WERI-Rb-1 (cell line): Measurements from ENCODE around the gene CFAP99.
"Not testable (repeated sequence)": the region's sequence is repeated elsewhere in the genome, so short reads cannot be mapped to it uniquely, and the experiment has no call there.

Source experiments
- DNase-seq: peaks from one replicate; pipeline ENCODE4 v3.0.0-alpha.2; 2020
- H3K27ac ChIP-seq: fragments of 250-450 bp; sonication (Bioruptor Pico); 2 replicates; pipeline ENCODE4 v1.5.1; 2020; ENCODE audit warnings: mild to moderate bottlenecking, moderate library complexity
- H3K27me3 ChIP-seq: fragments of 250-450 bp; sonication (Bioruptor Pico); 2 replicates; pipeline ENCODE4 v1.5.1; 2021; ENCODE audit warnings: mild to moderate bottlenecking, low read depth, moderate library complexity; ENCODE audit not compliant: insufficient read depth, severe bottlenecking
- H3K36me3 ChIP-seq: fragments of 250-450 bp; sonication (Bioruptor Pico); 2 replicates; pipeline ENCODE4 v1.5.1; 2020; ENCODE audit warnings: mild to moderate bottlenecking, moderate library complexity
- H3K4me3 ChIP-seq: 2 replicates; pipeline ENCODE4 v1.5.1; 2011; ENCODE audit warnings: low read depth, mild to moderate bottlenecking, control low read depth, low read length
- H3K9me3 ChIP-seq: fragments of 250-450 bp; sonication (Bioruptor Pico); 2 replicates; pipeline ENCODE4 v1.5.1; 2021; ENCODE audit warnings: mild to moderate bottlenecking, moderate library complexity; ENCODE audit not compliant: severe bottlenecking
- TF ChIP-seq, protein P1 (sequence below): IDR thresholded peaks from 2 replicates; pipeline ENCODE4 v1.5.1; 2011; ENCODE audit warnings: low read depth, mild to moderate bottlenecking, control low read depth, inconsistent platforms, low read length

The CFAP99 gene

DNA sequence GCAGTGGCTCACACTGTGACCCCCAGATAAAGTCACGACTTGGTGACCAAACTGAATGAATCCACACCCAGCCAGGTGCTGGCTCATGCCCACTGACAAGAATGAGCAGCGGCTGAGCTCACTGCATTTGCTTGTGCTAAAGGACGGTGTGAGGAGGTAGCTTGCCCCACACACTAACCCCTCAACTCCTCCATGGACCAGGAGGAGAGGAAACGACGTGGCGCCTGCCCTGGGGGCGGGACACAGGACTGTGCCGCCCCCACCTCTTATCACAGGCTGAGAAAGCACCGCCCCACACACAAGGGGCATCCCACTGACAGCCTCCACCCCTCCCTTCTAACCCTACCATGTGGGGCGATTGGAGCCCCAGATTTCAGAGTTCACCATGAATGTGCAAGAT lies 43.3 kb upstream of the CFAP99 start:
- no peaks in the 10 kb centered on the region for H3K36me3 ChIP-seq
- TF ChIP-seq, protein P1, sequence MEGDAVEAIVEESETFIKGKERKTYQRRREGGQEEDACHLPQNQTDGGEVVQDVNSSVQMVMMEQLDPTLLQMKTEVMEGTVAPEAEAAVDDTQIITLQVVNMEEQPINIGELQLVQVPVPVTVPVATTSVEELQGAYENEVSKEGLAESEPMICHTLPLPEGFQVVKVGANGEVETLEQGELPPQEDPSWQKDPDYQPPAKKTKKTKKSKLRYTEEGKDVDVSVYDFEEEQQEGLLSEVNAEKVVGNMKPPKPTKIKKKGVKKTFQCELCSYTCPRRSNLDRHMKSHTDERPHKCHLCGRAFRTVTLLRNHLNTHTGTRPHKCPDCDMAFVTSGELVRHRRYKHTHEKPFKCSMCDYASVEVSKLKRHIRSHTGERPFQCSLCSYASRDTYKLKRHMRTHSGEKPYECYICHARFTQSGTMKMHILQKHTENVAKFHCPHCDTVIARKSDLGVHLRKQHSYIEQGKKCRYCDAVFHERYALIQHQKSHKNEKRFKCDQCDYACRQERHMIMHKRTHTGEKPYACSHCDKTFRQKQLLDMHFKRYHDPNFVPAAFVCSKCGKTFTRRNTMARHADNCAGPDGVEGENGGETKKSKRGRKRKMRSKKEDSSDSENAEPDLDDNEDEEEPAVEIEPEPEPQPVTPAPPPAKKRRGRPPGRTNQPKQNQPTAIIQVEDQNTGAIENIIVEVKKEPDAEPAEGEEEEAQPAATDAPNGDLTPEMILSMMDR, result no peak
- no peaks in the 10 kb centered on the region for H3K27me3 ChIP-seq
- H3K4me3 ChIP-seq, result no peak overlapping the region
- no peak overlapping the region for H3K27ac ChIP-seq
- H3K9me3 ChIP-seq, result peaks cover 5% of the 10 kb centered on the region
- no peak for DNase-seq

GRCh38 chr4:2377241-2377640 lies 41.5 kb upstream of the CFAP99 start:
- Histone ChIP-seq H3K4me3 (no peak overlapping the region), H3K27ac (no peak overlapping the region), H3K36me3 (no peaks in the 10 kb centered on the region), H3K27me3 (no peaks in the 10 kb centered on the region), H3K9me3 (peaks cover 15% of the 10 kb centered on the region)
- TF ChIP-seq, protein P1, result no peak
- no peak for DNase-seq

GRCh38 chr4:2378401-2378800 lies 40.4 kb upstream of the CFAP99 start:
- TF ChIP-seq, protein P1, result no peak
- no peaks in the 10 kb centered on the region for H3K27me3 ChIP-seq
- no peak overlapping the region for H3K4me3 ChIP-seq
- peaks cover 14% of the 10 kb centered on the region for H3K9me3 ChIP-seq
- H3K36me3 ChIP-seq, result no peaks in the 10 kb centered on the region
- no peak overlapping the region for H3K27ac ChIP-seq
- no peak for DNase-seq

DNA sequence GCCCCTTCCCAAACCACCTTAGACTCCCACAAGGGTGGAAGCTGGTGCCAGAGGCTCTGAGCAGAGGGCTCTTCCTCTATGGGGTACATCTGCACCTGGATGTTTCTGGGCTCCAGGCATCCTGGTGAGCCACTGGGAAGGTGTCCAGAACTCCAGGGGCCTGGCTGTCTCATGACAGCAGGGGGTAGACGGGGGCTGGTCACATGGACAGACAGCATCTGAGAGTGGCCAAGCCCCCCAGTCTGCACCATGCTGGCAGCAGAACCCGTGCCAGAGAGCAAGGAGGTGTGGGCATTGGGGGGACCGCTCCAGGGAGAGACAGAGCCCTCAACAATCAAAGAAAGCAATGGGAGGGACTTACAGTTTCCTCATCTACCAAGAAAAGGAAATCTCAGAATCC lies 39.9 kb upstream of the CFAP99 start:
- Histone ChIP-seq H3K9me3 (peaks cover 11% of the 10 kb centered on the region), H3K27ac (no peak overlapping the region), H3K4me3 (no peak overlapping the region), H3K36me3 (no peaks in the 10 kb centered on the region), H3K27me3 (no peaks in the 10 kb centered on the region)
- TF ChIP-seq, protein P1, result no peak
- DNase-seq, result no peak

GRCh38 chr4:2380589-2380988 lies 38.2 kb upstream of the CFAP99 start:
- not testable (repeated sequence) for H3K27me3 ChIP-seq, H3K4me3 ChIP-seq, DNase-seq, H3K27ac ChIP-seq, H3K36me3 ChIP-seq
- peaks cover 11% of the 10 kb centered on the region for H3K9me3 ChIP-seq

DNA sequence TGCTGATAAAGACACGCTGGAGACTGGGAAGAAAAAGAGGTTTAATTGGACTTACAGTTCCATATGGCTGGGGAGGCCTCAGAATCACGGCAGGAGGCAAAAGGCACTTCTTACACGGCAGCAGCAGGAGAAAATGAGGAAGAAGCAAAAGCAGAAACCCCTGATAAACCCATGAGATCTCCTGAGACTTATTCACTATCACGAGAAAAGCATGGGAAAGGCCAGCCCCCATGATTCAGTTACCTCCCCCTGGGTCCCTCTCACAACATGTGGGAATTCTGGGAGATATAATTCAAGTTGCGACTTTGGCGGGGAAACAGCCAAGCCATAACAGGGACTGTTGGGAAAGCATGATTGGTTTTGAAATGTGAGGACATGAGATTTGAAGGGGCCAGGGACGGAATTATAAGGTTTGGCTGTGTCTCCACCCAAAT lies 36.0 kb upstream of the CFAP99 start:
- not testable (repeated sequence) for H3K27me3 ChIP-seq, H3K27ac ChIP-seq, DNase-seq, H3K36me3 ChIP-seq, H3K4me3 ChIP-seq
- H3K9me3 ChIP-seq, result peaks cover 11% of the 10 kb centered on the region

DNA sequence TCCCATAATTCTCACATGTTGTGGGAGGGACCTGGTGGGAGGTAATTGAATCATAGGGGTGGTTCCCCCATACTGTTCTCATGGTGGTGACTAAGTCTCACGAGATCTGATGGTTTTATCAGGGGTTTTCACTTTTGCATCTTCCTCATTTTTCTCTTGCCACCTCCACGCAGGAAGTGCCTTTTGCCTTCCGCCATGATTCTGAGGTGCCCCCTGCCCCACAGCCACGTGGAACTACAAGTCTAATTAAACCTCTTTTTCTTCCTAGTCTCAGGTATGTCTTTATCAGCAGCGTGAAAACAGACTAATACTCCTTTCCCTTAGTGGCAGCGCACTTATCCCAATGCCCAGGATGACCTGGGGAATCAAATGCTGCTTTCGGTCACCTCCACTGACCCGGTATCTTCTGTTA lies 35.5 kb upstream of the CFAP99 start:
- H3K4me3 ChIP-seq, H3K36me3 ChIP-seq, DNase-seq, H3K27ac ChIP-seq, H3K27me3 ChIP-seq: not testable (repeated sequence)
- peaks cover 11% of the 10 kb centered on the region for H3K9me3 ChIP-seq
